ENCODE data around the gene CMA1.
"Not testable (repeated sequence)": the region's sequence is repeated elsewhere in the genome, so short reads cannot be mapped to it uniquely, and the experiment has no call there.

CMA1 gene

GRCh38 chr14:24508155-24508840 lies at the start of gene CMA1:
CMA1 (minus strand) TSS chr14:24508265; CDS start chr14:24508235, 30 bp downstream.
- no peak for DNase-seq

- no peak for DNase-seq
Observed at GRCh38 chr14:24556756-24557155, 48.7 kb upstream of the CMA1 start.

GRCh38 chr14:24549064-24549463 lies 41.0 kb upstream of the CMA1 start:
- not testable (repeated sequence) for DNase-seq

- no peak for DNase-seq
Observed at GRCh38 chr14:24542346-24542936, 34.4 kb upstream of the CMA1 start.

GRCh38 chr14:24535737-24536136 lies 27.7 kb upstream of the CMA1 start:
- peak; percentile 9 for DNase-seq

- DNase-seq = no peak
Observed at GRCh38 chr14:24534286-24534685, 26.2 kb upstream of the CMA1 start.

GRCh38 chr14:24525877-24526620 lies 18.0 kb upstream of the CMA1 start:
- not testable (repeated sequence) for DNase-seq

- no peak for DNase-seq
Observed at GRCh38 chr14:24518851-24519250, 10.8 kb upstream of the CMA1 start.

GRCh38 chr14:24514209-24514608 lies 6.1 kb upstream of the CMA1 start:
- DNase-seq = no peak

- no peak for DNase-seq
Observed at GRCh38 chr14:24513009-24513408, 4.9 kb upstream of the CMA1 start.

- no peak for DNase-seq
Observed at GRCh38 chr14:24506443-24506842, 1.6 kb downstream of the CMA1 start.

- no peak for DNase-seq
Observed at GRCh38 chr14:24504425-24504950, 3.6 kb downstream of the CMA1 start.

GRCh38 chr14:24491586-24492408 lies 16.3 kb downstream of the CMA1 start:
- not testable (repeated sequence) for DNase-seq

GRCh38 chr14:24483604-24484252 lies 24.3 kb downstream of the CMA1 start:
- DNase-seq = no peak

GRCh38 chr14:24482699-24483303 lies 25.3 kb downstream of the CMA1 start:
- not testable (repeated sequence) for DNase-seq

GRCh38 chr14:24481622-24482324 lies 26.3 kb downstream of the CMA1 start:
- DNase-seq = peak; percentile 62

GRCh38 chr14:24479999-24480398 lies 28.1 kb downstream of the CMA1 start:
- DNase-seq = not testable (repeated sequence)

- DNase-seq = no peak
Observed at GRCh38 chr14:24475261-24475660, 32.8 kb downstream of the CMA1 start.

- DNase-seq = no peak
Observed at GRCh38 chr14:24473211-24473610, 34.9 kb downstream of the CMA1 start.

- DNase-seq = not testable (repeated sequence)
Observed at GRCh38 chr14:24470450-24470849, 37.6 kb downstream of the CMA1 start.

GRCh38 chr14:24465805-24466204 lies 42.3 kb downstream of the CMA1 start:
- DNase-seq = no peak

Measured in stimulated activated CD4-positive, alpha-beta T cell treated with anti-CD3 and anti-CD28 coated beads, Interleukin-1b, Interleukin-23, amount 100 ng/mL, for 48 hours (primary cell).